ENCODE measurements around the gene UHRF2. TPM values are rescaled to one million over a fixed set of nuclear protein-coding genes. Genes with fewer than 3 reads are reported as not detected.

UHRF2 gene
- total and polyA plus RNA-seq, 10 donors = 26.3 to 120 (median 61.5) TPM

GRCh38 chr9:6549106-6549800 lies 136.3 kb downstream of the UHRF2 start:
- whole genome bisulfite sequencing, 5 donors = 75 to 84% (median 82%) methylated on average over 8 of the region's 8 CpGs
- TF ChIP-seq POLR2AphosphoS5 (IDR thresholded peaks at IDR 0.05) = no peak
- no peak for TF ChIP-seq CTCF (IDR thresholded peaks at IDR 0.05 in 8 of 11, conservative IDR thresholded peaks at IDR 0.05 in 3 of 11)
- no peak for TF ChIP-seq POLR2A (IDR thresholded peaks at IDR 0.05)
- no peaks in the 10 kb centered on the region for H3K4me1 ChIP-seq
- H3K36me3 ChIP-seq = no peaks in the 10 kb centered on the region
- no peaks in the 10 kb centered on the region for H3K9me3 ChIP-seq
- no peak overlapping the region for H3K4me3 ChIP-seq
- no peaks in the 10 kb centered on the region for H3K27me3 ChIP-seq (replicated peaks in 1 of 7)
- no peak for DNase-seq
- H3K27ac ChIP-seq = no peak overlapping the region
- intact Hi-C loops (cut with DNase I; ENCODE audit: low total_unique reads) = no loop called here

GRCh38 chr9:6551136-6551535 lies 138.1 kb downstream of the UHRF2 start:
- intact Hi-C loops (cut with DNase I; ENCODE audit: low total_unique reads) = no loop called here
- Histone ChIP-seq H3K27me3 (replicated peaks in 1 of 7) (no peaks in the 10 kb centered on the region), H3K36me3 (no peaks in the 10 kb centered on the region), H3K4me3 (no peak overlapping the region), H3K4me1 (no peaks in the 10 kb centered on the region), H3K27ac (no peak overlapping the region), H3K9me3 (no peaks in the 10 kb centered on the region)
- TF ChIP-seq CTCF (IDR thresholded peaks at IDR 0.05 in 8 of 11, conservative IDR thresholded peaks at IDR 0.05 in 3 of 11) = no peak
- no peak for TF ChIP-seq POLR2A (IDR thresholded peaks at IDR 0.05)
- DNase-seq = no peak
- WGBS, 5 donors = 70 to 88% (median 83%) methylated on average over 2 of the region's 2 CpGs

- no peaks in the 10 kb centered on the region for H3K27me3 ChIP-seq (replicated peaks in 1 of 7)
- intact Hi-C loops (cut with DNase I; ENCODE audit: low total_unique reads) = no loop called here
- 80 to 87% (median 84%) methylated on average over 3 of the region's 3 CpGs for WGBS, 5 donors
- H3K4me3 ChIP-seq = no peak overlapping the region
- no peaks in the 10 kb centered on the region for H3K4me1 ChIP-seq
- H3K27ac ChIP-seq = no peak overlapping the region
- no peaks in the 10 kb centered on the region for H3K9me3 ChIP-seq
- H3K36me3 ChIP-seq = no peaks in the 10 kb centered on the region
- TF ChIP-seq POLR2A (IDR thresholded peaks at IDR 0.05) (no peak), POLR2AphosphoS5 (IDR thresholded peaks at IDR 0.05) (no peak), CTCF (IDR thresholded peaks at IDR 0.05 in 8 of 11, conservative IDR thresholded peaks at IDR 0.05 in 3 of 11) (no peak)
- DNase-seq = no peak
These were observed 139.0 kb downstream of the UHRF2 start for GRCh38 chr9:6552033-6552432.

- DNase-seq = no peak
- H3K9me3 ChIP-seq = no peaks in the 10 kb centered on the region
- H3K27ac ChIP-seq = no peak overlapping the region
- no peak overlapping the region for H3K4me3 ChIP-seq
- no peaks in the 10 kb centered on the region for H3K27me3 ChIP-seq (replicated peaks in 1 of 7)
- TF ChIP-seq POLR2AphosphoS5 (IDR thresholded peaks at IDR 0.05) (no peak), POLR2A (IDR thresholded peaks at IDR 0.05) (no peak), CTCF (IDR thresholded peaks at IDR 0.05 in 8 of 11, conservative IDR thresholded peaks at IDR 0.05 in 3 of 11) (no peak)
- H3K36me3 ChIP-seq = no peaks in the 10 kb centered on the region
- 82 to 93% (median 87%) methylated on average over 7 of the region's 7 CpGs for WGBS, 5 donors
- intact Hi-C loops (cut with DNase I; ENCODE audit: low total_unique reads) = no loop called here
- no peaks in the 10 kb centered on the region for H3K4me1 ChIP-seq
These were observed 139.6 kb downstream of the UHRF2 start for GRCh38 chr9:6552498-6553121.

Data from spleen (tissue), 11 donors.